PFSK-1 (cell line): Measurements from ENCODE around the gene ZNF628.

ENCODE experiments used
- FOXP2 ChIP-seq: optimal IDR thresholded peaks from 2 replicates; pipeline ENCODE3; 2011; ENCODE audit warnings: borderline replicate concordance, control low read depth, inconsistent platforms; ENCODE audit not compliant: insufficient read depth; ENCODE audit errors: extremely low read length, extremely low read depth
- POLR2AphosphoS5 ChIP-seq: IDR thresholded peaks from 2 replicates; pipeline ENCODE4 v1.6.1; 2012; ENCODE audit warnings: low read depth, mild to moderate bottlenecking, control low read depth, low read length, moderate library complexity
- SIN3A ChIP-seq: IDR thresholded peaks from 2 replicates; pipeline ENCODE4 v1.6.1; 2012; ENCODE audit warnings: mild to moderate bottlenecking, low read length, moderate library complexity, borderline replicate concordance; ENCODE audit not compliant: insufficient read depth
- TAF1 ChIP-seq: IDR thresholded peaks from 2 replicates; pipeline ENCODE4 v1.6.1; 2012; ENCODE audit warnings: low read length, control low read depth, borderline replicate concordance; ENCODE audit not compliant: insufficient read depth
- TF ChIP-seq, protein P1 (sequence below), 2 experiments: IDR thresholded peaks; 2 replicates each; pipeline versions ENCODE4 v1.6.1 to v1.8.0; 2011 to 2012; ENCODE audit warnings: low read depth in 2 of 2, low read length in 2 of 2, control low read depth in 1 of 2, inconsistent platforms in 1 of 2, mild to moderate bottlenecking in 1 of 2, moderate library complexity in 1 of 2; ENCODE audit not compliant: insufficient read depth in 1 of 2

DNA sequence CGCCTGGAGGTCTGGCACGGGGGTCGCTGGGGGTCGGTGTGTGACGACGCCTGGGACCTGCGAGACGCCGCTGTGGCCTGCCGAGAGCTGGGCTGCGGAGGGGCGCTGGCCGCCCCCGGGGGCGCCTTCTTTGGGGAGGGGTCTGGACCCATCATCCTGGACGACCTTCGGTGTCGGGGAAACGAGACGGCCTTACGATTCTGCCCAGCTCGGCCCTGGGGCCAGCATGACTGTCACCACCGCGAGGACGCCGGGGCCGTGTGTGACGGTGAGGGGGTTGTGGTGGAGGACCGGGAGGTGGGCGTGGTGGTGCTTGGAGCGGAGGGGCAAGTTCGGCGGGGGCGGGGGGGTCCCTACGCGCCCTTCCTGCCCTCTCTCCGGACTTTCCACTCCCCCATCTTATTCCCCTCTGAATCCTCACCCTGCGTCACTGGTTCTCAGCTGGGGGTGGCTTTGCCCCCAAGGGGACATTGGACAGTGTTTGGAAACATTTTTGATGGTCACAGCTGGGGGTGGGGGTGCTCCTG is 17.3 kb downstream of the ZNF628 start:
- TF ChIP-seq, protein P1, sequence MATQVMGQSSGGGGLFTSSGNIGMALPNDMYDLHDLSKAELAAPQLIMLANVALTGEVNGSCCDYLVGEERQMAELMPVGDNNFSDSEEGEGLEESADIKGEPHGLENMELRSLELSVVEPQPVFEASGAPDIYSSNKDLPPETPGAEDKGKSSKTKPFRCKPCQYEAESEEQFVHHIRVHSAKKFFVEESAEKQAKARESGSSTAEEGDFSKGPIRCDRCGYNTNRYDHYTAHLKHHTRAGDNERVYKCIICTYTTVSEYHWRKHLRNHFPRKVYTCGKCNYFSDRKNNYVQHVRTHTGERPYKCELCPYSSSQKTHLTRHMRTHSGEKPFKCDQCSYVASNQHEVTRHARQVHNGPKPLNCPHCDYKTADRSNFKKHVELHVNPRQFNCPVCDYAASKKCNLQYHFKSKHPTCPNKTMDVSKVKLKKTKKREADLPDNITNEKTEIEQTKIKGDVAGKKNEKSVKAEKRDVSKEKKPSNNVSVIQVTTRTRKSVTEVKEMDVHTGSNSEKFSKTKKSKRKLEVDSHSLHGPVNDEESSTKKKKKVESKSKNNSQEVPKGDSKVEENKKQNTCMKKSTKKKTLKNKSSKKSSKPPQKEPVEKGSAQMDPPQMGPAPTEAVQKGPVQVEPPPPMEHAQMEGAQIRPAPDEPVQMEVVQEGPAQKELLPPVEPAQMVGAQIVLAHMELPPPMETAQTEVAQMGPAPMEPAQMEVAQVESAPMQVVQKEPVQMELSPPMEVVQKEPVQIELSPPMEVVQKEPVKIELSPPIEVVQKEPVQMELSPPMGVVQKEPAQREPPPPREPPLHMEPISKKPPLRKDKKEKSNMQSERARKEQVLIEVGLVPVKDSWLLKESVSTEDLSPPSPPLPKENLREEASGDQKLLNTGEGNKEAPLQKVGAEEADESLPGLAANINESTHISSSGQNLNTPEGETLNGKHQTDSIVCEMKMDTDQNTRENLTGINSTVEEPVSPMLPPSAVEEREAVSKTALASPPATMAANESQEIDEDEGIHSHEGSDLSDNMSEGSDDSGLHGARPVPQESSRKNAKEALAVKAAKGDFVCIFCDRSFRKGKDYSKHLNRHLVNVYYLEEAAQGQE (IDR thresholded peaks at IDR 0.05; ENCODE audit: insufficient read depth in 1 of 2, low read depth in 2 of 2, low read length in 2 of 2), result no peak
- TF ChIP-seq POLR2AphosphoS5 (no peak), FOXP2 (no peak), SIN3A (no peak), TAF1 (no peak)
